H1 (cell line): ENCODE measurements around the gene TUT4. TPM values are rescaled to one million over a fixed set of nuclear protein-coding genes. Genes with fewer than 3 reads are reported as not detected.

Experiments used
- CBX8 ChIP-seq: fragments of 300-800, 300-1000 bp; sonication (generic); IDR thresholded peaks from 2 replicates; pipeline ENCODE4 v1.7.1; 2016; ENCODE audit warnings: low read depth, low read length, borderline replicate concordance
- CHD7 ChIP-seq: fragments of 300-600 bp; sonication (generic); IDR thresholded peaks from 2 replicates; pipeline ENCODE4 v1.7.1; 2012; ENCODE audit warnings: low read length, moderate library complexity, mild to moderate bottlenecking, inconsistent platforms; ENCODE audit not compliant: insufficient replicate concordance
- MAX ChIP-seq: IDR thresholded peaks from 2 replicates; pipeline ENCODE4 v1.6.1; 2012; ENCODE audit warnings: inconsistent platforms
- SIX5 ChIP-seq: IDR thresholded peaks from 2 replicates; pipeline ENCODE4 v1.6.1; 2011; ENCODE audit warnings: mild to moderate bottlenecking, low read depth, low read length
- SP2 ChIP-seq: IDR thresholded peaks from 2 replicates; pipeline ENCODE4 v1.6.1; 2012; ENCODE audit warnings: mild to moderate bottlenecking, low read length, inconsistent platforms
- polyA plus RNA-seq, 7 experiments: library from polyadenylated mRNA; depleted of rRNA in 3 of 7; stranded (reverse) in 5 of 7; unstranded in 2 of 7; fragments of >200 nt in 5 of 7; fragments of 200-250 nt in 2 of 7; gene quantifications; 1 replicate in 5 of 7; 2 replicates in 1 of 7; 4 replicates in 1 of 7; pipeline versions ENCODE4 v1.2.1 to v1.2.3, GENCODE V29; 2011 to 2013; ENCODE audit warnings: missing spikeins in 2 of 7, mixed read lengths in 2 of 7
- total RNA-seq: library from RNA; stranded (reverse); fragmentation: NEBNext Ultra II Directional; extraction: Animal tissue kit (Norgen Biotek cat#: 25700); gene quantifications from 2 replicates; pipeline ENCODE4 v1.2.1, GENCODE V29; 2021

Gene TUT4
- total and polyA plus RNA-seq, 2 of the 8 experiments (the other 6 are each of a cell fraction or from before 2014, with no cell fraction given), result 54.5 to 63.3 TPM

DNA sequence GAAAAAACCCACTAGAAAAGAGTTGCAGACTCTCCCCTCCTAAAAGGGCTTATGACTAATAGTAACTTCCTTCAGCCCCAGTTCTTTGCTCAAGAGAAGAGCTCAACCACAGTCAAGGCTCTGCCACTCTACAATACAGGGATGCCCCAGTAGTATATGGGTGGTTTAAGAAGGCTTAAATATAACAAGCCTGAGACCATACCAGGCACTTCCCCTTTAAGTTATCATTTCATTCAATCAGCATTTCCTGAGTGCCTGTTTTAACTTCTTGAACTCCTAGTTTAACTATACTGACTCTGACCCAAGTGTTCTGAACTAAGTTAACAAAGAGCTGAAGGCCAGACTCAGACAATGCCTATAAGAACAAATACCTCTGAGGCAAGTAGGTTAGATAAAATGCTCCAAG is 128.7 kb downstream of the TUT4 start (continued):
- TF ChIP-seq CHD7 (no peak), CBX8 (no peak), SP2 (no peak), SIX5 (no peak), MAX (no peak)
